H9 (cell line): Measurements from ENCODE around the gene NUP210. TPM values are rescaled to one million over a fixed set of nuclear protein-coding genes. Genes with fewer than 3 reads are reported as not detected.

Experiments
- DNase-seq: peaks from one replicate; pipeline ENCODE4 v3.0.0-alpha.2; 2017
- H2AFZ ChIP-seq: one replicate; pipeline ENCODE4 v1.6.1; 2013; ENCODE audit warnings: mild to moderate bottlenecking, low read length, control low read depth, moderate library complexity
- H2AK5ac ChIP-seq: 2 replicates; pipeline ENCODE4 v1.6.1; 2013; ENCODE audit warnings: low read length, control low read depth, mixed read lengths; ENCODE audit not compliant: insufficient read length
- H2BK120ac ChIP-seq: one replicate; pipeline ENCODE4 v1.6.1; 2013; ENCODE audit warnings: low read depth, mild to moderate bottlenecking, low read length, control low read depth, inconsistent platforms; ENCODE audit not compliant: poor library complexity, severe bottlenecking
- H2BK12ac ChIP-seq: 2 replicates; pipeline ENCODE4 v1.6.1; 2013; ENCODE audit warnings: low read length, control low read depth, mixed read lengths, low read depth; ENCODE audit not compliant: insufficient read length
- H2BK15ac ChIP-seq: 2 replicates; pipeline ENCODE4 v1.6.1; 2013; ENCODE audit warnings: low read depth, low read length, control low read depth
- H2BK20ac ChIP-seq: one replicate; pipeline ENCODE4 v1.6.1; 2013; ENCODE audit warnings: low read depth, mild to moderate bottlenecking, low read length, control low read depth, inconsistent platforms; ENCODE audit not compliant: poor library complexity, severe bottlenecking
- H2BK5ac ChIP-seq: 2 replicates; pipeline ENCODE4 v1.6.1; 2013; ENCODE audit warnings: low read length, control low read depth, mixed read lengths; ENCODE audit not compliant: insufficient read length
- H3K14ac ChIP-seq: 2 replicates; pipeline ENCODE4 v1.6.1; 2013; ENCODE audit warnings: low read length, control low read depth; ENCODE audit not compliant: insufficient read depth
- H3K18ac ChIP-seq: 2 replicates; pipeline ENCODE4 v1.6.1; 2013; ENCODE audit warnings: low read depth, mild to moderate bottlenecking, mixed read lengths, low read length, control low read depth; ENCODE audit not compliant: insufficient read length
- H3K23ac ChIP-seq: 2 replicates; pipeline ENCODE4 v1.6.1; 2013; ENCODE audit warnings: low read length, control low read depth, mixed read lengths, low read depth; ENCODE audit not compliant: insufficient read length
- H3K23me2 ChIP-seq: 2 replicates; pipeline ENCODE4 v1.6.1; 2013; ENCODE audit warnings: low read depth, mild to moderate bottlenecking, mixed read lengths, low read length, control low read depth; ENCODE audit not compliant: insufficient read length, poor library complexity, severe bottlenecking
- H3K27ac ChIP-seq: 2 replicates; pipeline ENCODE4 v1.5.1; 2013; ENCODE audit warnings: low read length, control low read depth, mixed read lengths, low read depth; ENCODE audit not compliant: insufficient read length
- H3K27me3 ChIP-seq: 2 replicates; pipeline ENCODE4 v1.6.1; 2013; ENCODE audit warnings: low read length, control low read depth, inconsistent platforms; ENCODE audit not compliant: insufficient read depth
- H3K4ac ChIP-seq: 2 replicates; pipeline ENCODE4 v1.6.1; 2013; ENCODE audit warnings: low read depth, mild to moderate bottlenecking, control low read depth, inconsistent platforms, low read length, moderate library complexity
- H3K4me1 ChIP-seq: 2 replicates; pipeline ENCODE4 v1.6.1; 2013; ENCODE audit warnings: low read length, control low read depth, inconsistent platforms; ENCODE audit not compliant: insufficient read depth
- H3K4me2 ChIP-seq: 2 replicates; pipeline ENCODE4 v1.6.1; 2013; ENCODE audit warnings: low read length, control low read depth, mixed read lengths; ENCODE audit not compliant: insufficient read length, insufficient read depth
- H3K56ac ChIP-seq: 2 replicates; pipeline ENCODE4 v1.6.1; 2013; ENCODE audit warnings: low read depth, mild to moderate bottlenecking, mixed read lengths, low read length, control low read depth; ENCODE audit not compliant: insufficient read length
- H3K79me1 ChIP-seq: 2 replicates; pipeline ENCODE4 v1.6.1; 2013; ENCODE audit warnings: low read depth, mild to moderate bottlenecking, moderate library complexity, low read length, control low read depth, inconsistent platforms; ENCODE audit not compliant: insufficient read depth, poor library complexity, severe bottlenecking
- H3K79me2 ChIP-seq: 2 replicates; pipeline ENCODE4 v1.6.1; 2013; ENCODE audit warnings: low read length, control low read depth, inconsistent platforms; ENCODE audit not compliant: insufficient read depth
- H3K9ac ChIP-seq: 2 replicates; pipeline ENCODE4 v1.6.1; 2013; ENCODE audit warnings: low read length, control low read depth, mixed read lengths; ENCODE audit not compliant: insufficient read length; ENCODE audit errors: extremely low read depth
- H3K9me3 ChIP-seq: one replicate; pipeline ENCODE4 v1.6.1; 2013; ENCODE audit warnings: low read depth, low read length, inconsistent platforms; ENCODE audit not compliant: control insufficient read depth
- H3T11ph ChIP-seq: one replicate; pipeline ENCODE4 v1.6.1; 2013; ENCODE audit warnings: mild to moderate bottlenecking, low read length, control low read depth, inconsistent platforms
- H4K20me1 ChIP-seq: one replicate; pipeline ENCODE4 v1.6.1; 2013; ENCODE audit not compliant: control insufficient read depth, insufficient read length, insufficient read depth
- H4K5ac ChIP-seq: 2 replicates; pipeline ENCODE4 v1.6.1; 2013; ENCODE audit warnings: low read depth, mild to moderate bottlenecking, mixed read lengths, low read length, control low read depth; ENCODE audit not compliant: insufficient read length
- H4K8ac ChIP-seq: replicated peaks from 2 replicates; pipeline ENCODE4 v1.6.1; 2013; ENCODE audit warnings: low read length, control low read depth, mixed read lengths, low read depth; ENCODE audit not compliant: insufficient read length
- H4K91ac ChIP-seq: 2 replicates; pipeline ENCODE4 v1.6.1; 2013; ENCODE audit warnings: low read depth, mild to moderate bottlenecking, moderate library complexity, mixed read lengths, low read length, control low read depth; ENCODE audit not compliant: insufficient read length
- H3K27ac Mint-ChIP-seq, 3 experiments: 2 replicates in 2 of 3; 3 replicates in 1 of 3; pipeline ENCODE4 v1.8.0; 2020 to 2021; ENCODE audit warnings: mixed read lengths in 3 of 3, mild to moderate bottlenecking in 1 of 3, moderate library complexity in 1 of 3
- H3K27me3 Mint-ChIP-seq: 2 replicates; pipeline ENCODE4 v1.8.0; 2021; ENCODE audit warnings: low read depth, mild to moderate bottlenecking, moderate library complexity, mixed read lengths
- H3K36me3 Mint-ChIP-seq, 3 experiments: 2 replicates in 2 of 3; 3 replicates in 1 of 3; pipeline ENCODE4 v1.8.0; 2020 to 2021; ENCODE audit warnings: low read depth in 3 of 3, mixed read lengths in 3 of 3; ENCODE audit not compliant: insufficient read depth in 1 of 3
- H3K4me1 Mint-ChIP-seq, 2 experiments: 2 replicates each; pipeline ENCODE4 v1.8.0; 2020; ENCODE audit warnings: mixed read lengths in 2 of 2
- H3K4me3 Mint-ChIP-seq, 2 experiments: 2 replicates in 1 of 2; 3 replicates in 1 of 2; pipeline ENCODE4 v1.8.0; 2020 to 2021; ENCODE audit warnings: mild to moderate bottlenecking in 2 of 2, mixed read lengths in 2 of 2, moderate library complexity in 1 of 2
- H3K9me3 Mint-ChIP-seq, 2 experiments: 2 replicates in 1 of 2; 3 replicates in 1 of 2; pipeline ENCODE4 v1.8.0; 2020; ENCODE audit warnings: mild to moderate bottlenecking in 2 of 2, mixed read lengths in 2 of 2, moderate library complexity in 1 of 2
- WGBS: extraction: QIAGEN DNeasy Blood & Tissue Kit; methylation state at CpG from one replicate; pipeline ENCODE4 v1.1.7; 2013; ENCODE audit warnings: missing lambda C conversion rate, low lambda C conversion rate, mixed read lengths; ENCODE audit not compliant: insufficient read length; ENCODE audit errors: extremely low coverage; 5-methylcytosine and 5-hydroxymethylcytosine counted together
- total RNA-seq: library from RNA; stranded (reverse); gene quantifications from 2 replicates; pipeline ENCODE4 v1.2.1, GENCODE V29; 2021
- TF ChIP-seq, protein P1 (sequence below): fragments of 200-600 bp; sonication (generic); conservative IDR thresholded peaks from 3 replicates; pipeline ENCODE4 v1.8.0; 2021; ENCODE audit warnings: antibody characterized with exemption, mild to moderate bottlenecking

Gene NUP210
- total RNA-seq, 1 experiment from 2014 or later, result 48.8 TPM

DNA sequence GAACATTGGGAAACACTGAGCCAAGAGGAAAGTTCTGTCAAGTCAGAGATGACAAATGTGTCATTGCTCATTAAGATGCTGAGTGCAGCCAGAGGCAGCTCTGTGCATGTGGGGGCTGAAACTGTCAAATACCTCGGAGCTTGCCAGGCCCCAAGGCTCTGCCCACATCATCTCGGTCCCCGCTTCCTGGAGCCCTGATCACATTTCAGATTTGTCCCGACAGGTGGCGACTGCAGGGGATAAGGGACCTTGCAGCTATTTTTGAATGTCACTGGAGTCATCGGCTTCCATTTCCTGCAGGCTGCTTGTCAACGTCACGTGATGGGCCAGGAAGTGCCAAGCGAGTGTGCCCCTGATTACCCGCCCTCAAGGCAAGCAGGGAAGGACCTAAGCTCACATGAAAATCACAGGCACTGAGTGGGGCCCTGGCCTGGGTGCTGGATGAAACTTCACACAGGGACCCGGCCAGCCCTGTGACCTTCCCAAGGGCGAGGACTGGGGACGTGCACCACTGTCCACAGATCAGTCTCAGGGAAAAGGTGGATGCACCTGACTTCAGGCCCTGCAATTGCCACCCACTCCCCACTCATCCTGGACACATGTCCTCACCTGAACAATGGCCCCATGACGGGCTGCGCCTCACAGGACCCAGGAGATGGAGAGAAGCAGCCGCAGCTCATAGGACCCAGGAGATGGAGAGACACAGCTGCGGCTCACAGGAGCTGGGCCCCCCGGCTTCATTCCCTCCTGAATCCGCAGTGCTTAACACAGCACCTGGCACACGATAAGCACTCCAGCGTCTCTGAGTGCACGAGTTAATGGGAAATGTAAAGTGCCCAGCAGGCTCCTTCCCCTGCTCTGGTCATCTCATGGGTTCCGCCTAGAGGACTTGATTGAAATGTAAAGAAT lies 73.4 kb downstream of the NUP210 start:
- Histone ChIP-seq H2BK20ac (no peak overlapping the region), H4K8ac (no peak overlapping the region), H2BK5ac (peak overlapping the region; percentile 16), H3K56ac (no peak overlapping the region), H3K14ac (0 out of 2 replicates have a peak overlapping the region, but pooled peaks have one; percentile 6), H2AK5ac (no peak overlapping the region), H4K5ac (no peak overlapping the region), H3K4ac (no peak overlapping the region), H3K9ac (peak overlapping the region; percentile 8), H3T11ph (no peak overlapping the region), H3K4me1 (peaks cover 24% of the 10 kb centered on the region; the same call in 1 of the 2 replicates), H2AFZ (no peak overlapping the region), H2BK15ac (no peak overlapping the region), H3K27me3 (no peaks in the 10 kb centered on the region), H4K20me1 (no peaks in the 10 kb centered on the region), H3K23ac (no peak overlapping the region), H3K18ac (peak overlapping the region; percentile 15), H3K23me2 (no peaks in the 10 kb centered on the region), H2BK120ac (no peak overlapping the region), H4K91ac (no peak overlapping the region), H3K79me2 (no peaks in the 10 kb centered on the region), H3K9me3 (no peaks in the 10 kb centered on the region), H3K4me2 (peak overlapping the region; percentile 18), H2BK12ac (no peak overlapping the region), H3K27ac (peak overlapping the region; percentile 42), H3K79me1 (no peaks in the 10 kb centered on the region)
- TF ChIP-seq, protein P1, sequence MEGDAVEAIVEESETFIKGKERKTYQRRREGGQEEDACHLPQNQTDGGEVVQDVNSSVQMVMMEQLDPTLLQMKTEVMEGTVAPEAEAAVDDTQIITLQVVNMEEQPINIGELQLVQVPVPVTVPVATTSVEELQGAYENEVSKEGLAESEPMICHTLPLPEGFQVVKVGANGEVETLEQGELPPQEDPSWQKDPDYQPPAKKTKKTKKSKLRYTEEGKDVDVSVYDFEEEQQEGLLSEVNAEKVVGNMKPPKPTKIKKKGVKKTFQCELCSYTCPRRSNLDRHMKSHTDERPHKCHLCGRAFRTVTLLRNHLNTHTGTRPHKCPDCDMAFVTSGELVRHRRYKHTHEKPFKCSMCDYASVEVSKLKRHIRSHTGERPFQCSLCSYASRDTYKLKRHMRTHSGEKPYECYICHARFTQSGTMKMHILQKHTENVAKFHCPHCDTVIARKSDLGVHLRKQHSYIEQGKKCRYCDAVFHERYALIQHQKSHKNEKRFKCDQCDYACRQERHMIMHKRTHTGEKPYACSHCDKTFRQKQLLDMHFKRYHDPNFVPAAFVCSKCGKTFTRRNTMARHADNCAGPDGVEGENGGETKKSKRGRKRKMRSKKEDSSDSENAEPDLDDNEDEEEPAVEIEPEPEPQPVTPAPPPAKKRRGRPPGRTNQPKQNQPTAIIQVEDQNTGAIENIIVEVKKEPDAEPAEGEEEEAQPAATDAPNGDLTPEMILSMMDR, result peak; percentile 49; the same call in 2 of the 3 replicates
- peak overlapping the region; percentile 94 to 97 (median 96) for H3K27ac Mint-ChIP-seq
- H3K4me3 Mint-ChIP-seq, result peak overlapping the region; percentile 26 to 70; a peak in 4 of 5 replicates
- H3K27me3 Mint-ChIP-seq, result no peaks in the 10 kb centered on the region
- peaks cover 0 to 3% of the 10 kb centered on the region in 2 experiments; a peak in 1 of 5 replicates for H3K9me3 Mint-ChIP-seq
- WGBS, result no CpG with 5 or more reads among the region's 23 CpGs
- H3K4me1 Mint-ChIP-seq, result peaks cover 65 to 70% of the 10 kb centered on the region in 2 experiments
- DNase-seq, result peak; percentile 85
- peaks cover 24 to 38% (median 31%) of the 10 kb centered on the region in 3 experiments for H3K36me3 Mint-ChIP-seq
